Measurements from ENCODE around the gene LUZP2.

DNA sequence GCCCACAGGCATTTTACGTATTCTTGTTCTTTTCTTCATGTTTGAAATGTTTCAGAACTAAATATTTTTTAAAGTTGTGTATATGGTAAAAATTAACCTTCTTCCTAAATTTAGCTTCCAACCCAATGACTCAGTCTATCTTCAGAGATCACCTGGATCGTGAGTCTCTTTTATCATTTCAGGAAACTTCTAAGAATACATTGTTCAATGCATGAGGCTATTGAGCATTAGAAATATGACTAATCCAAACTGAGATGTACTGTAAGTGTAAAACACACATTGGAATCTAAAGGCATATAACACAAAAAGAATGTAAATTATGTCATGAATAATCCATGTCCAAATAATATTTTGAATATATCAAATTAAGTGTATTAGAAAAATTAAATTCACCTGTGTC lies 265.2 kb downstream of the LUZP2 start:
- TF ChIP-seq, protein P1, sequence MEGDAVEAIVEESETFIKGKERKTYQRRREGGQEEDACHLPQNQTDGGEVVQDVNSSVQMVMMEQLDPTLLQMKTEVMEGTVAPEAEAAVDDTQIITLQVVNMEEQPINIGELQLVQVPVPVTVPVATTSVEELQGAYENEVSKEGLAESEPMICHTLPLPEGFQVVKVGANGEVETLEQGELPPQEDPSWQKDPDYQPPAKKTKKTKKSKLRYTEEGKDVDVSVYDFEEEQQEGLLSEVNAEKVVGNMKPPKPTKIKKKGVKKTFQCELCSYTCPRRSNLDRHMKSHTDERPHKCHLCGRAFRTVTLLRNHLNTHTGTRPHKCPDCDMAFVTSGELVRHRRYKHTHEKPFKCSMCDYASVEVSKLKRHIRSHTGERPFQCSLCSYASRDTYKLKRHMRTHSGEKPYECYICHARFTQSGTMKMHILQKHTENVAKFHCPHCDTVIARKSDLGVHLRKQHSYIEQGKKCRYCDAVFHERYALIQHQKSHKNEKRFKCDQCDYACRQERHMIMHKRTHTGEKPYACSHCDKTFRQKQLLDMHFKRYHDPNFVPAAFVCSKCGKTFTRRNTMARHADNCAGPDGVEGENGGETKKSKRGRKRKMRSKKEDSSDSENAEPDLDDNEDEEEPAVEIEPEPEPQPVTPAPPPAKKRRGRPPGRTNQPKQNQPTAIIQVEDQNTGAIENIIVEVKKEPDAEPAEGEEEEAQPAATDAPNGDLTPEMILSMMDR (IDR thresholded peaks at IDR 0.05), result no peak
- no peak for TF ChIP-seq ZFX (IDR thresholded peaks at IDR 0.05; ENCODE audit: borderline replicate concordance)

Data from 22Rv1 (cell line).